ENCODE data around the gene CLHC1. TPM values are rescaled to one million over a fixed set of nuclear protein-coding genes. Genes with fewer than 3 reads are reported as not detected.
A peak's percentile ranks its signal among the peaks of the same experiment; 100 is the strongest.

Gene CLHC1
- polyA plus RNA-seq, 3 donors = 2.4 to 5.0 TPM; not detected in 1

GRCh38 chr2:55176094-55176415, 56.0 kb downstream of the CLHC1 start:
- no peak for TF ChIP-seq CTCF (IDR thresholded peaks at IDR 0.05)
- H3K9me3 ChIP-seq (replicated peaks in 1 of 2; ENCODE audit: control insufficient read depth in 1 of 2, insufficient read depth in 1 of 2, low read length in 2 of 2) = no peaks in the 10 kb centered on the region
- no peaks in the 10 kb centered on the region for H3K79me2 ChIP-seq (ENCODE audit: insufficient read depth, low read length)
- no peak for DNase-seq
- intact Hi-C loops (cut with micrococcal nuclease) = loop anchor here in 1 of 2 donors (5.0 kb wide), 1 partner anchor 509 kb away; no protein-coding TSS in a partner anchor
- no peaks in the 10 kb centered on the region for H4K20me1 ChIP-seq (ENCODE audit: insufficient read depth, low read length)
- no peak overlapping the region for H3K27ac ChIP-seq (ENCODE audit: low read depth in 1 of 2, low read length in 2 of 2)
- H3K9ac ChIP-seq (ENCODE audit: insufficient read depth, low read length, poor library complexity, severe bottlenecking) = no peak overlapping the region
- H3K4me1 ChIP-seq (ENCODE audit: control insufficient read depth in 1 of 2, insufficient read depth in 2 of 2, low read length in 2 of 2) = no peaks in the 10 kb centered on the region
- Mint-ChIP-seq H3K27me3 (ENCODE audit: low read depth in 3 of 3) (peaks cover 0 to 2% (median 0%) of the 10 kb centered on the region in 3 donors), H3K36me3 (no peaks in the 10 kb centered on the region), H3K9me3 (no peaks in the 10 kb centered on the region), H3K4me1 (peaks cover 6% of the 10 kb centered on the region), H3K4me3 (no peak overlapping the region), H3K27ac (no peak overlapping the region)
- no CpG with 5 or more reads among the region's 1 CpG for WGBS (ENCODE audit: insufficient coverage)
- no peak overlapping the region for H3K4me2 ChIP-seq (replicated peaks; ENCODE audit: extremely low read depth, low read length, poor library complexity, severe bottlenecking)
- H3K36me3 ChIP-seq (replicated peaks in 1 of 2; ENCODE audit: control insufficient read depth in 1 of 2, insufficient read depth in 2 of 2, low read length in 2 of 2) = no peaks in the 10 kb centered on the region
- no peak overlapping the region for H3K4me3 ChIP-seq (replicated peaks in 1 of 3; ENCODE audit: low read depth in 2 of 3, low read length in 3 of 3)
- H3K27me3 ChIP-seq (ENCODE audit: control insufficient read depth in 2 of 2, insufficient read depth in 2 of 2, low read length in 2 of 2) = no peaks in the 10 kb centered on the region
- no peak overlapping the region for H2AFZ ChIP-seq (ENCODE audit: insufficient read depth, low read depth, low read length, poor library complexity, severe bottlenecking)

- Mint-ChIP-seq H3K4me3 (no peak overlapping the region), H3K36me3 (no peaks in the 10 kb centered on the region), H3K27ac (no peak overlapping the region), H3K27me3 (ENCODE audit: low read depth in 3 of 3) (peaks cover 0 to 2% (median 0%) of the 10 kb centered on the region in 3 donors), H3K4me1 (peaks cover 6% of the 10 kb centered on the region), H3K9me3 (no peaks in the 10 kb centered on the region)
- WGBS (ENCODE audit: insufficient coverage) = 100% methylated on average over 1 of the region's 5 CpGs
- H3K4me2 ChIP-seq (replicated peaks; ENCODE audit: extremely low read depth, low read length, poor library complexity, severe bottlenecking) = no peak overlapping the region
- H3K27me3 ChIP-seq (ENCODE audit: control insufficient read depth in 2 of 2, insufficient read depth in 2 of 2, low read length in 2 of 2) = no peaks in the 10 kb centered on the region
- H3K4me3 ChIP-seq (replicated peaks in 1 of 3; ENCODE audit: low read depth in 2 of 3, low read length in 3 of 3) = no peak overlapping the region
- no peaks in the 10 kb centered on the region for H3K79me2 ChIP-seq (ENCODE audit: insufficient read depth, low read length)
- no peak overlapping the region for H2AFZ ChIP-seq (ENCODE audit: insufficient read depth, low read depth, low read length, poor library complexity, severe bottlenecking)
- H3K9me3 ChIP-seq (replicated peaks in 1 of 2; ENCODE audit: control insufficient read depth in 1 of 2, insufficient read depth in 1 of 2, low read length in 2 of 2) = no peaks in the 10 kb centered on the region
- no peaks in the 10 kb centered on the region for H4K20me1 ChIP-seq (ENCODE audit: insufficient read depth, low read length)
- no peak overlapping the region for H3K9ac ChIP-seq (ENCODE audit: insufficient read depth, low read length, poor library complexity, severe bottlenecking)
- no peak overlapping the region for H3K27ac ChIP-seq (ENCODE audit: low read depth in 1 of 2, low read length in 2 of 2)
- intact Hi-C loops (cut with micrococcal nuclease) = loop anchor here in 1 of 2 donors (5.0 kb wide), 1 partner anchor 508 kb away; no protein-coding TSS in a partner anchor
- H3K4me1 ChIP-seq (ENCODE audit: control insufficient read depth in 1 of 2, insufficient read depth in 2 of 2, low read length in 2 of 2) = no peaks in the 10 kb centered on the region
- TF ChIP-seq CTCF (IDR thresholded peaks at IDR 0.05) = peak; percentile 76
- no peaks in the 10 kb centered on the region for H3K36me3 ChIP-seq (replicated peaks in 1 of 2; ENCODE audit: control insufficient read depth in 1 of 2, insufficient read depth in 2 of 2, low read length in 2 of 2)
- peak; percentile 35 to 59 (median 56) for DNase-seq
Observed at GRCh38 chr2:55175254-55176093, 56.6 kb downstream of the CLHC1 start.
